ENCODE results near the gene SGMS1.

Gene SGMS1

DNA sequence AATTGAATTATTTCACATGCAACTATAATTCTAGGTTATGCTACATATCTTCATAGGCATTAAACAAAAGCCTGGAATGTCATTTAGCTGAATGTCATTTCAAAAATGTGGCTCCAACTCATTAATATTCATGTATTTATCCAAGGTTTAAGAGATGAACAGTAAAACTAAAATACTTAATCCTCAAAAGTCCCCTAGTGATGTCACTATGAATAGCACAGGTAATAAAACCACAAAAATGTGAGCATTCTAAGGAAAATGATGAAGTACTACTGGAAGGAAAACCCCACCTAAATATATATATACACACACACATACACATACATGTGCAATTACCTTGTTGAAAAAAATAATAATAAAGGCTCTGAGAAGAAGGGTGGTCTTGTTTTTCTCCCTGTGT is 218.0 kb downstream of the SGMS1 start:
- Histone ChIP-seq H3K36me3 (ENCODE audit: insufficient read depth, insufficient read length, low read length) (no peaks in the 10 kb centered on the region), H3K4me1 (ENCODE audit: insufficient read depth, insufficient read length) (peaks cover 2% of the 10 kb centered on the region), H3K4me3 (ENCODE audit: insufficient read length, low read depth) (no peak overlapping the region), H3K9me3 (ENCODE audit: insufficient read depth, low read length) (no peaks in the 10 kb centered on the region), H3K9ac (ENCODE audit: insufficient read length, low read depth) (no peak overlapping the region), H3K27me3 (ENCODE audit: insufficient read depth, insufficient read length) (no peaks in the 10 kb centered on the region)
- no peak for DNase-seq (ENCODE audit: low read depth, low spot score)
- TF ChIP-seq YY1 (IDR thresholded peaks at IDR 0.05; ENCODE audit: insufficient read depth, insufficient read length) (no peak), SUZ12 (IDR thresholded peaks at IDR 0.05; ENCODE audit: extremely low read depth, insufficient read depth, insufficient read length) (no peak), ZNF274 (IDR thresholded peaks at IDR 0.05; ENCODE audit: low read depth, low read length) (no peak)

DNA sequence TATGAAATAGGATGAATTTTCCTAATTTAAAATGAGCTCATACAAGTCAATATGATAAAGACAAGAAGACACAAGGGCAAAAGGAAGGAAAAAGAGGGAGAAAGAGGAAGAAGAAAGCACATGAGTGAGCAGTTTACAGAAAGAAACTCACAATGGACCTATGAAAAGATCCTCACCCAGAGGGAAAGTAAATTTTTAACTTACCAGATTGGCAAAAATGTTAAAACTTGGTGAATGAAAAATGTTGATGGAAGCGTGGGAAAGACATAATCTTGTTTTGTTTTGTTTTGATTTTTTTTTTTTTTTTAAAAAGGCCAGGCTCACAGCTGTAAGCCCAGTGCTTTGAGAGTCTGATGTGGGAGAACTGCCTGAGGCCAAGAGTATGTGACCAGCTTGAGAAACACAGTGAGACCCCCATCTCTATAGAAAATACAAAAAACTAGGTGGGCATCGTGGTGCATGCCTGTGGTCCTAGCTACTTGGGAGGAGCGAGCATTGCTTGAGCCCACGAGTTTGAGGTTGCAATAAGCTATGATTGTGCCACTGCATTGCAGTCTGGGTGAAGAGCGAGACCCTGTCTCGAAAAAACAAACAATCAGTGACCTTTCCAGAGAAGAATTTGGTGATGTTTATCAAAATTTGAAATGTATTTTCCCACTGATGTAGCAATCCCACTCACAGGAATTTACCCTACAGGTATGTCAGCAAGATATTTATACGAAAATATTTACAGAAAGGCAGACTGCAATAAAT is 219.6 kb downstream of the SGMS1 start:
- Histone ChIP-seq H3K9ac (ENCODE audit: insufficient read length, low read depth) (no peak overlapping the region), H3K4me3 (ENCODE audit: insufficient read length, low read depth) (no peak overlapping the region), H3K9me3 (ENCODE audit: insufficient read depth, low read length) (no peaks in the 10 kb centered on the region), H3K36me3 (ENCODE audit: insufficient read depth, insufficient read length, low read length) (no peaks in the 10 kb centered on the region), H3K4me1 (ENCODE audit: insufficient read depth, insufficient read length) (no peaks in the 10 kb centered on the region), H3K27me3 (ENCODE audit: insufficient read depth, insufficient read length) (no peaks in the 10 kb centered on the region)
- no peak for TF ChIP-seq ZNF274 (IDR thresholded peaks at IDR 0.05; ENCODE audit: low read depth, low read length)
- TF ChIP-seq SUZ12 (IDR thresholded peaks at IDR 0.05; ENCODE audit: extremely low read depth, insufficient read depth, insufficient read length): no peak
- TF ChIP-seq YY1 (IDR thresholded peaks at IDR 0.05; ENCODE audit: insufficient read depth, insufficient read length): no peak
- DNase-seq (ENCODE audit: low read depth, low spot score): no peak

DNA sequence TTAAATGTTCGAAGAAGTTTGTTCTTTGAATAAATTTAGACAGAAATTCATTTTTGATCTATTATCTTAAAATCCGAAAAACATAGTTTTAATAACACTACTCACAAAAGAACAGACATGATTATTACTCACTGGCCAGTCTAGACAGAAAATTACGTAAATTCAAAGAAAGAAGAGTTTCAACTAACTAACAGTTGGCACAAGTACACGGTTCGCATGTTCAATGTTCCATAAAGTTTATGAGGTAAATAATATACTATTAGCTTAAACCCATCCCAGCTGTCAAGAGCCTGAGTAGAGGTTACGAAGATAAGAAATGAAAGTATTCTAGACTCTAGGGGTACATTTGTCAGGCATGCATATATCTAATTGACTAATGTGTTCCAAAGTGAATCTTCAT is 220.7 kb downstream of the SGMS1 start:
- Histone ChIP-seq H3K4me3 (ENCODE audit: insufficient read length, low read depth) (no peak overlapping the region), H3K9ac (ENCODE audit: insufficient read length, low read depth) (no peak overlapping the region), H3K36me3 (ENCODE audit: insufficient read depth, insufficient read length, low read length) (no peaks in the 10 kb centered on the region), H3K9me3 (ENCODE audit: insufficient read depth, low read length) (no peaks in the 10 kb centered on the region), H3K27me3 (ENCODE audit: insufficient read depth, insufficient read length) (no peaks in the 10 kb centered on the region), H3K4me1 (ENCODE audit: insufficient read depth, insufficient read length) (no peaks in the 10 kb centered on the region)
- no peak for TF ChIP-seq ZNF274 (IDR thresholded peaks at IDR 0.05; ENCODE audit: low read depth, low read length)
- no peak for TF ChIP-seq SUZ12 (IDR thresholded peaks at IDR 0.05; ENCODE audit: extremely low read depth, insufficient read depth, insufficient read length)
- no peak for TF ChIP-seq YY1 (IDR thresholded peaks at IDR 0.05; ENCODE audit: insufficient read depth, insufficient read length)
- no peak for DNase-seq (ENCODE audit: low read depth, low spot score)

DNA sequence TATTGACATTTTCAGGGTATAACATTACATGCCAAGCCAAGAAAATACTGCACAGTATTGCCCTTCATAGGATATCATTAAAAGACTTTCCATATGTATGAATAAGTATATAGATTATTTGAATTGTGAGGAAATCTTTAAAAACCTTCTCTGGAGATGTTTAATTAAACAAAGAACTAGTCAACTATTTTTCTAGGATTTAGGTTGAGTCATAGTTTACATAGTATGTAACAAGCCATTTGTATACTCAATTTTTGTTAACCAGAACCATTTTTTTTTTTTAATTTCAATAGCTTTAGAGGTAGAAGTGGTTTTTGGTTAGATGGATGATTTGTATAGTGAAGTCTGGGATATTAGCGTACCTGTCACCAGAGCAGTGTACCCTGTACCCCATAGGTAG is 221.3 kb downstream of the SGMS1 start:
- no peaks in the 10 kb centered on the region for H3K9me3 ChIP-seq (ENCODE audit: insufficient read depth, low read length)
- H3K27me3 ChIP-seq (ENCODE audit: insufficient read depth, insufficient read length): no peaks in the 10 kb centered on the region
- no peaks in the 10 kb centered on the region for H3K36me3 ChIP-seq (ENCODE audit: insufficient read depth, insufficient read length, low read length)
- H3K4me3 ChIP-seq (ENCODE audit: insufficient read length, low read depth): no peak overlapping the region
- H3K4me1 ChIP-seq (ENCODE audit: insufficient read depth, insufficient read length): no peaks in the 10 kb centered on the region
- DNase-seq (ENCODE audit: low read depth, low spot score): no peak
- TF ChIP-seq SUZ12 (IDR thresholded peaks at IDR 0.05; ENCODE audit: extremely low read depth, insufficient read depth, insufficient read length) (no peak), YY1 (IDR thresholded peaks at IDR 0.05; ENCODE audit: insufficient read depth, insufficient read length) (no peak), ZNF274 (IDR thresholded peaks at IDR 0.05; ENCODE audit: low read depth, low read length) (no peak)
- H3K9ac ChIP-seq (ENCODE audit: insufficient read length, low read depth): no peak overlapping the region

DNA sequence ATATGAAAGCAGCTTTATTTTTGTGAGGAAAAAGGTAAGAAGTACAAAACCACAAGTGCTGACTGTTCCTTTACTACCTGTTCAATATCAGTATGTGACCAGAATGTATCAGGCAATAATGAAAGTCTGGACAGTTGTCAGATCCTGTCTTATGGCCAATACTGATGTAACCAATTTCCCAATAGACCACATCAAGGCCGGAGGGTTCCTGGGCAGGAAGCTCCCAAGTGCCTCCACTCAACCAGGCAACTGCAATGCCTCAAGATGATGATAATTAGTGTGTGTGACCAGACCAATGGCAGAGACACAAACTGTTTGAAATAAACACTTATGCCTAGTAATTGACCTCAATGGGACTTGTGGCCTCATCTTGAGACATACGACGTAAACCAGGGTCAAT is 223.1 kb downstream of the SGMS1 start:
- no peak for TF ChIP-seq YY1 (IDR thresholded peaks at IDR 0.05; ENCODE audit: insufficient read depth, insufficient read length)
- no peak for TF ChIP-seq SUZ12 (IDR thresholded peaks at IDR 0.05; ENCODE audit: extremely low read depth, insufficient read depth, insufficient read length)
- no peak for TF ChIP-seq ZNF274 (IDR thresholded peaks at IDR 0.05; ENCODE audit: low read depth, low read length)
- no peaks in the 10 kb centered on the region for H3K9me3 ChIP-seq (ENCODE audit: insufficient read depth, low read length)
- H3K36me3 ChIP-seq (ENCODE audit: insufficient read depth, insufficient read length, low read length): no peaks in the 10 kb centered on the region
- no peaks in the 10 kb centered on the region for H3K4me1 ChIP-seq (ENCODE audit: insufficient read depth, insufficient read length)
- H3K4me3 ChIP-seq (ENCODE audit: insufficient read length, low read depth): no peak overlapping the region
- no peak overlapping the region for H3K9ac ChIP-seq (ENCODE audit: insufficient read length, low read depth)
- no peaks in the 10 kb centered on the region for H3K27me3 ChIP-seq (ENCODE audit: insufficient read depth, insufficient read length)
- no peak for DNase-seq (ENCODE audit: low read depth, low spot score)

DNA sequence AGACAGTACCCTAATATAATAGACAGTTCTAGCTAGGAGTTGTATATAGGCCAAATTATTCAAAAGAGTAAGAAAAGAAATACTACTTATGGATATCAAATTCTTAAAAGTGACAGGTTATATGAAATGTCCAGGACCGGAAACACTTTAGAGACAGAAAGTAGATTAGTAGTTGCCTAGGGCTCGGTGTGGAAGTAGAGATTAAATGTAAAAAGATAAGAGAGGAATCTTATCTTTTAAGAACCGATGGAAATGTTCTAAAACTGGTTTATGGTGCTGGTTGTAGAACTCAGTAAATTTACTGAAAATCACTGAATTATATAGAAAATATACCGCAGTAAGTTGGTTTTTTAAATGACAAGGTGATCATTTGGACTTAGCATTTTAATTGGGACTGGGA is 224.9 kb downstream of the SGMS1 start:
- no peak for DNase-seq (ENCODE audit: low read depth, low spot score)
- no peaks in the 10 kb centered on the region for H3K9me3 ChIP-seq (ENCODE audit: insufficient read depth, low read length)
- TF ChIP-seq YY1 (IDR thresholded peaks at IDR 0.05; ENCODE audit: insufficient read depth, insufficient read length) (no peak), ZNF274 (IDR thresholded peaks at IDR 0.05; ENCODE audit: low read depth, low read length) (no peak), SUZ12 (IDR thresholded peaks at IDR 0.05; ENCODE audit: extremely low read depth, insufficient read depth, insufficient read length) (no peak)
- H3K9ac ChIP-seq (ENCODE audit: insufficient read length, low read depth): no peak overlapping the region
- no peaks in the 10 kb centered on the region for H3K27me3 ChIP-seq (ENCODE audit: insufficient read depth, insufficient read length)
- no peaks in the 10 kb centered on the region for H3K4me1 ChIP-seq (ENCODE audit: insufficient read depth, insufficient read length)
- H3K4me3 ChIP-seq (ENCODE audit: insufficient read length, low read depth): no peak overlapping the region
- no peaks in the 10 kb centered on the region for H3K36me3 ChIP-seq (ENCODE audit: insufficient read depth, insufficient read length, low read length)

DNA sequence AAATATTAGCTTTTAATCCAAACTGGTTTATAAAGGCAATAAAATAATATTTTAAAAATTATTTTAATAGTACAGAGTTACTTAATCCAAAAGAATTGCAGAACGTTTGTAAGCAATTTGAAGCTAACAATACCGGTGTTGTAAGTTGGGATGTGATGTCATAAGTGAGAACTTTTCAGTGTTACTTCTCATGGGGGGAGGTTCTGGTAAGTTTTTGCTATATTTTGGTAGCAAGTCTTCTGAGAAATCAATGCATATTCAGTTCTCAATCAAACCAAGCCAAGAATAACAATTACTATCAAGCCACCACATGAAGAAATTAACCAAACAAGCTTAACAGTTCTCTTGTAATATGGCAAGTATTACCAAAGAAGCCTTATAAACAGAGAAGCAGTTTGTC is 225.4 kb downstream of the SGMS1 start:
- no peak overlapping the region for H3K9ac ChIP-seq (ENCODE audit: insufficient read length, low read depth)
- no peaks in the 10 kb centered on the region for H3K4me1 ChIP-seq (ENCODE audit: insufficient read depth, insufficient read length)
- no peaks in the 10 kb centered on the region for H3K9me3 ChIP-seq (ENCODE audit: insufficient read depth, low read length)
- H3K36me3 ChIP-seq (ENCODE audit: insufficient read depth, insufficient read length, low read length): no peaks in the 10 kb centered on the region
- DNase-seq (ENCODE audit: low read depth, low spot score): no peak
- no peaks in the 10 kb centered on the region for H3K27me3 ChIP-seq (ENCODE audit: insufficient read depth, insufficient read length)
- TF ChIP-seq SUZ12 (IDR thresholded peaks at IDR 0.05; ENCODE audit: extremely low read depth, insufficient read depth, insufficient read length) (no peak), YY1 (IDR thresholded peaks at IDR 0.05; ENCODE audit: insufficient read depth, insufficient read length) (no peak), ZNF274 (IDR thresholded peaks at IDR 0.05; ENCODE audit: low read depth, low read length) (no peak)
- H3K4me3 ChIP-seq (ENCODE audit: insufficient read length, low read depth): no peak overlapping the region

Data from NT2/D1 (cell line).